HG02943 (cell line): Measurements from ENCODE around the gene ANK3.

ENCODE experiments used
- ATAC-seq: cut with Tn5 transposase; IDR thresholded peaks from one replicate; pipeline ENCODE4 v1.9.1; 2021; ENCODE audit warnings: mild to moderate bottlenecking, low read depth, moderate library complexity; ENCODE audit not compliant: unreplicated experiment

The ANK3 gene

GRCh38 chr10:60350400-60350799 lies 39.3 kb downstream of the ANK3 start:
- no peak for ATAC-seq

DNA sequence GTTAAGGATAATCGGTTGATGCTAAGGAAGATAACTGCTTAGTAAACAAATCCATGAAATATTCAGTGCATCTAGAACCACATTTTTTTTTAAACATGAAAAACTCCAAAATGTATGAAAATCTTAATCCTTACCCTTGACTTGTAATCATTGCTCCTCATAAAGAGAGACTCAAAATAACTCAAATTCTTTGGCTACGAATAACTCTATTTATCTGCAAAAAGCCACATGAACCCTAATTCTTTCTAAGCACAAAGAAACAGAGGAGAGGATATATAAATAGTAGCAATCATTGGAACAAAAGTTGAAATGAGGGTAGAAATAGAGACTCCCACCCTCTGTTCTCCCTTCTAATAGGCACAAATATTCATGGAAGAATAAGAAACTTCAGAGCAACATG lies 40.2 kb downstream of the ANK3 start:
- ATAC-seq = no peak

DNA sequence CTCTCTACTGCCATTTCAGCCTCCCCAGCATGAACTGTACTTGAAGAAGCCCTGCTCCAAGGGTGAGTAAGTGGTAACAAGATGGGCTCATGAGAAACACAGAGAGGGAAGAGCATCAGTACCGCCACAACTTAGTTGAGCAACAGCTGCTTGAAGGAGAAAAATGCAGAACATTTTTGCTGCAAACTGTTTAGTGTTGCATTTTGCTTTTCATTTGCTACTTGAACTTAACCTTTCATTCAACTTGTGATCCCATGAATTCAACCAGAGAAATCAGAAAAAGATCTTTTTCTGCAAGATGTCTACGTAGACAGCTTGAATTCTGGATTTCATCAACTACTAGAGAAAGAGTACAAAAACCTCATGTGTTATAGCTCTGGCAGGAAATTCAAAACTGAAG lies 40.7 kb downstream of the ANK3 start:
- ATAC-seq = no peak

- no peak for ATAC-seq
Measured at GRCh38 chr10:60347270-60347669, 42.4 kb downstream of the ANK3 start.

GRCh38 chr10:60346661-60347060 lies 43.0 kb downstream of the ANK3 start:
- ATAC-seq = no peak

DNA sequence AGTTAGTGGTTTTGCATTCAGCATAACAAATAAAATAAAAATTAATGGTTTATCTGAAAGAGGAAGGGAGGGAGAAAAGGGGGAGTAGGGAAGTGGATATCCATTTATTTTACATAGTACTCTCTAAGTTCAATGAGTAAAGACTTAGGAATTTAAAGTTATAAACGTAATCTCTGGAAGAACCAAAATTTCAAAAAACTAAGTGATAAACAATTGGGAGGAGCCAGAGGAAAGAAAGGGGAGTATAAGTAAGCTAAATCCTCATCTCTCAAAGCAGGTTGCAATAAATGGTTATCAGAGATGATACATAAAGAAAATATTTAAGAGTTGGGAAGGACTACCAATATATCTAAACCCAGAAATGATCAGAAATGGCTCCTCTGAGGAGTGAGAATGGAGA lies 46.4 kb downstream of the ANK3 start:
- ATAC-seq = no peak

GRCh38 chr10:60341969-60342368 lies 47.7 kb downstream of the ANK3 start:
- no peak for ATAC-seq

- no peak for ATAC-seq
Measured at GRCh38 chr10:60340973-60341372, 48.7 kb downstream of the ANK3 start.

GRCh38 chr10:60339757-60340156 lies 49.9 kb downstream of the ANK3 start:
- ATAC-seq = no peak

DNA sequence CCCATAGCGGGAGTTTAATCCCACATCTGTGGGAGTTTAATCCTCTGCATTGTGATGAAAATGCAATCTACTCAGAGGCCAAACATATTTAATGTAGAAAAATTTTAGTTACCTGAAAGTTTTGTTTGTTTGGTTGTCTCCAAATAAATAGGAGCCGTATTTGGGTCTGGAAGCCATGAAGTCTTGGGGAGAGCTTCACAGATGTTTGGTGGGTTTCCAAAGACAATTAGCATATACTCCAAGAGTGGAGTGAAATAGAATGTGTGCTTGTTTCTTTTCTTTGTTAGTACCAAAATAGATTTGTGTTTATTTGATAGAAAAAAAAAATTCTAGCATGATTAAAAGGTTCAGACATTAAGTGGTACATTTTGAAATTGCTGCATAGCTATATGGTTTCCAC lies 50.9 kb downstream of the ANK3 start:
- ATAC-seq = no peak

GRCh38 chr10:60338002-60338564 lies 51.6 kb downstream of the ANK3 start:
- no peak for ATAC-seq

GRCh38 chr10:60336901-60337630 lies 52.6 kb downstream of the ANK3 start:
- no peak for ATAC-seq

- ATAC-seq = no peak
Measured at GRCh38 chr10:60335708-60336107, 54.0 kb downstream of the ANK3 start.

- no peak for ATAC-seq
Measured at GRCh38 chr10:60334991-60335390, 54.7 kb downstream of the ANK3 start.

GRCh38 chr10:60332371-60332770 lies 57.3 kb downstream of the ANK3 start:
- no peak for ATAC-seq

- ATAC-seq = no peak
Measured at GRCh38 chr10:60331886-60332285, 57.8 kb downstream of the ANK3 start.

DNA sequence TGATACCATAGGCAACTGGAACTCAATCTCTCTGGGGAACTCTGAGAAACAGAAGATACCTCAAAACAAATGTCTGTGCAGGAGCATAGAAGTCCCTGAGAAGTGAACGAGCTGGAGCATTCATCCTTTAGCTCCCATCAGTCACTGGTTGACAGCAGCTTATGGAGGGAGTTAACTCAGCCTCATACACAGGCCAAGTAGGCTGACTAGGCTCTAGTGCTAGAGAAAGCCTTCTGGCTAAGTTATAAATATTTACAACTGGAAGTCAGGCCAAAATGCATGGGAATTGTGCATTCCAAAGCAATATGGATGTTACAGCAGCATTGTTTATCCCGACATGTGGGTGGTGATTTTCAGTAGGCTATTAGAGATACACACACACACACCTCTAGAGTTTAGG lies 66.5 kb downstream of the ANK3 start:
- no peak for ATAC-seq

DNA sequence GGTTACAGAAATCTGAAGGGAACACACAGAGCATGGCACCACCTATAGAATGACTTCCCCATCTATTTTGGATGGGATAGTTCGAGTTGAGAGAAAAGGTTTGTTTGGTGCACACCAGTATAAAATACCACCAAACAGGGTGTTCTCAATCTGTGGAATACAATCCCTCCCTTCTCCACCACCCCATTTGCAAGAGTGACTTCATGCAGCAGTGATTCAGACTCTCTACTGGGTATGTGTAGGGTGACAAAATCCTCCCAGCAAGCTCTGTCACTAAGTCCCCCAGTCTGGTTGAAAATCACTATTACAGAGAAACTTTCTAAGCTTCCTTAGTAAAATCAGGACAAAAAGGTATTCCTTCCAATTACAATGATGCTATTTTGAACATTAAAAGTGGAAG lies 69.0 kb downstream of the ANK3 start:
- ATAC-seq = no peak

GRCh38 chr10:60316029-60316428 lies 73.6 kb downstream of the ANK3 start:
- no peak for ATAC-seq

DNA sequence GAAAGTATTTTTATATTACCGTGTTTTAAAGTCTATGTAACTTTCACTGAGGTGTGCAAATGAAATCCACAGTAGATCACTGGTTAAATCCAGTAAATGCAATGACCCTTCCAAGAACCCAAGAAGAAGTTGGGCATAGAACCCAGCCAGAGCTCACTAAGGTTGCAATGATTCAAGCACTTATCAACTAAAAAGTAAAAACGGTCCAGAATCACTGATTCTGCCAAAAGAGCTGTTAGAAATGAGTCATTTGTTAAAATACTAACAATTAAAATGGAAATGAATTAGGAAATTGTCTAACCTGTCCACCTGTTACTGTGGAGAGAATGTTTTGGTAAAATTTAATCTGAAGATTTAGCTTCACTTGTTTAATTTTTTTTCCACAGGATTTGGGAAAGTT lies 74.4 kb downstream of the ANK3 start:
- ATAC-seq = no peak

GRCh38 chr10:60314069-60314940 lies 75.4 kb downstream of the ANK3 start:
- ATAC-seq = no peak

GRCh38 chr10:60313589-60313952 lies 76.1 kb downstream of the ANK3 start:
- ATAC-seq = no peak
